Epithelial cell of proximal tubule (primary cell): Measurements from ENCODE around the gene GMPPA. TPM values are rescaled to one million over a fixed set of nuclear protein-coding genes. Genes with fewer than 3 reads are reported as not detected.

Experiments
- DNase-seq: peaks from one replicate; pipeline ENCODE4 v3.0.0-alpha.2; 2011; ENCODE audit warnings: low read depth
- H3K4me3 ChIP-seq: 2 replicates; pipeline ENCODE4 v1.5.1; 2011; ENCODE audit warnings: low read depth, mild to moderate bottlenecking, low read length
- CTCF ChIP-seq: conservative IDR thresholded peaks from 2 replicates; pipeline ENCODE4 v1.5.1; 2012; ENCODE audit warnings: low read depth, mild to moderate bottlenecking, low read length
- total RNA-seq: library from RNA; depleted of rRNA; stranded (reverse); fragments of >200 nt; gene quantifications from 2 replicates; pipeline ENCODE4 v1.2.3, GENCODE V29; 2015

Gene GMPPA
- total RNA-seq, 1 donor from 2014 or later = 27.2 TPM

GRCh38 chr2:219530048-219530963 is 31.6 kb downstream of the GMPPA start:
- peak overlapping the region; percentile 16 for H3K4me3 ChIP-seq
- no peak for DNase-seq
- TF ChIP-seq CTCF = peak; percentile 98

GRCh38 chr2:219531639-219532377 is 33.1 kb downstream of the GMPPA start:
- no peak overlapping the region for H3K4me3 ChIP-seq
- no peak for TF ChIP-seq CTCF
- DNase-seq = no peak

- no peak overlapping the region for H3K4me3 ChIP-seq
- DNase-seq = no peak
- no peak for TF ChIP-seq CTCF
These were observed 33.6 kb downstream of the GMPPA start for GRCh38 chr2:219532378-219532649.

GRCh38 chr2:219533930-219534661 is 35.4 kb downstream of the GMPPA start:
- DNase-seq = no peak
- no peak overlapping the region for H3K4me3 ChIP-seq
- no peak for TF ChIP-seq CTCF

GRCh38 chr2:219536425-219536824 is 37.7 kb downstream of the GMPPA start:
- no peak for TF ChIP-seq CTCF
- no peak overlapping the region for H3K4me3 ChIP-seq
- no peak for DNase-seq

- TF ChIP-seq CTCF = no peak
- no peak overlapping the region for H3K4me3 ChIP-seq
- DNase-seq = no peak
These were observed 38.3 kb downstream of the GMPPA start for GRCh38 chr2:219536967-219537366.
